ENCODE measurements around the gene ID4. TPM values are rescaled to one million over a fixed set of nuclear protein-coding genes. Genes with fewer than 3 reads are reported as not detected.
A peak's percentile ranks its signal among the peaks of the same experiment; 100 is the strongest.

ID4 gene
- total and polyA plus RNA-seq, 2 of the 4 experiments (the other 2 are of a cell fraction): 3.0 to 3.6 TPM

GRCh38 chr6:19802656-19803055, 34.5 kb upstream of the ID4 start:
- Histone ChIP-seq H2AFZ (replicated peaks; ENCODE audit: low read length, poor library complexity) (no peak overlapping the region), H3K23ac (ENCODE audit: low read depth, low read length) (no peak overlapping the region), H4K91ac (ENCODE audit: insufficient read depth, low read depth, low read length) (peak overlapping the region; percentile 66; the same call in 1 of the 2 replicates), H3K14ac (replicated peaks; ENCODE audit: low read depth, low read length) (peak overlapping the region; percentile 58; the same call in 1 of the 2 replicates), H3K18ac (ENCODE audit: low read depth, low read length) (no peak overlapping the region; the same call in 1 of the 2 replicates), H3K9ac (ENCODE audit: low read depth, low read length) (no peak overlapping the region), H3K4ac (ENCODE audit: low read depth, low read length) (peak overlapping the region; percentile 46; the same call in 1 of the 2 replicates), H3K4me1 (ENCODE audit: control insufficient read depth, insufficient read depth, low read length) (peaks cover 2% of the 10 kb centered on the region), H2BK15ac (ENCODE audit: low read depth, low read length) (peak overlapping the region; percentile 80; the same call in 1 of the 3 replicates), H3K9me3 (ENCODE audit: control insufficient read depth, insufficient read depth, low read length) (no peaks in the 10 kb centered on the region), H3K56ac (ENCODE audit: extremely low read depth, insufficient read depth, low read length) (no peak overlapping the region), H4K20me1 (ENCODE audit: insufficient read depth, low read length) (no peaks in the 10 kb centered on the region), H3K4me3 (ENCODE audit: insufficient read depth, low read depth, low read length) (no peak overlapping the region), H3K27me3 (ENCODE audit: control insufficient read depth, insufficient read depth, low read length) (no peaks in the 10 kb centered on the region), H4K8ac (ENCODE audit: low read depth in 2 of 2, low read length in 2 of 2) (0 out of 4 replicates have a peak overlapping the region, but pooled peaks of 1 of the 2 experiments have one; percentile 38), H2BK120ac (ENCODE audit: low read depth, low read length) (peak overlapping the region; percentile 73; the same call in 1 of the 2 replicates), H2AK5ac (ENCODE audit: low read depth, low read length) (0 out of 2 replicates have a peak overlapping the region, but pooled peaks have one; percentile 27), H2AK9ac (replicated peaks; ENCODE audit: low read depth, low read length, poor library complexity) (no peak overlapping the region), H2BK20ac (ENCODE audit: low read depth, low read length) (peak overlapping the region; percentile 27; the same call in 1 of the 2 replicates), H3K4me2 (ENCODE audit: low read depth, low read length) (no peak overlapping the region), H3K36me3 (ENCODE audit: control insufficient read depth, insufficient read depth, low read length) (no peaks in the 10 kb centered on the region), H3K27ac (ENCODE audit: insufficient read depth, low read length) (no peak overlapping the region), H2BK5ac (ENCODE audit: low read depth, low read length, poor library complexity, severe bottlenecking) (no peak overlapping the region), H4K5ac (ENCODE audit: low read depth, low read length) (no peak overlapping the region), H3K79me1 (ENCODE audit: low read depth in 1 of 2, low read length in 2 of 2) (peaks cover 2 to 5% of the 10 kb centered on the region in 2 experiments; a peak in 2 of 4 replicates), H3K9me1 (ENCODE audit: insufficient read depth, low read length) (no peaks in the 10 kb centered on the region)
- ChIA-PET CTCF (interaction anchor here (0.9 kb wide), 1 partner anchor 30 kb away, joined by 3 read pairs; no protein-coding TSS in a partner anchor), POLR2A (ENCODE audit: unreplicated experiment) (no interaction called here)
- in situ Hi-C loops (cut with MboI; ENCODE audit: low sequenced_read_pairs) (no loop called here), dilution Hi-C loops (cut with HindIII; ENCODE audit: low sequenced_read_pairs, unreplicated experiment) (no loop called here), intact Hi-C loops (cut with micrococcal nuclease) (loop anchor here (5.0 kb wide), 1 partner anchor 80 kb away; no protein-coding TSS in a partner anchor)
- no TSS peak for BruUV-seq (replicated peaks)
- TF ChIP-seq USF2 (IDR thresholded peaks at IDR 0.05; ENCODE audit: low read depth, low read length) (no peak), NFE2L2 (IDR thresholded peaks at IDR 0.05; ENCODE audit: low read depth, low read length) (no peak), BHLHE40 (IDR thresholded peaks at IDR 0.05; ENCODE audit: low read depth, low read length) (no peak), ELK1 (IDR thresholded peaks at IDR 0.05; ENCODE audit: borderline replicate concordance, low read depth, low read length) (no peak), POLR2A (IDR thresholded peaks at IDR 0.05; ENCODE audit: low read depth, low read length) (no peak), SMC3 (IDR thresholded peaks at IDR 0.05; ENCODE audit: low read depth, low read length) (no peak), MAFK (IDR thresholded peaks at IDR 0.05; ENCODE audit: low read depth, low read length) (no peak), CTCF (conservative IDR thresholded peaks at IDR 0.05; ENCODE audit: low read depth, low read length) (no peak), RFX5 (IDR thresholded peaks at IDR 0.05; ENCODE audit: low read depth, low read length) (no peak), CHD1 (IDR thresholded peaks at IDR 0.05; ENCODE audit: low read depth, low read length) (no peak), CEBPB (IDR thresholded peaks at IDR 0.05; ENCODE audit: low read depth, low read length) (no peak), MXI1 (IDR thresholded peaks at IDR 0.05; ENCODE audit: borderline replicate concordance, low read depth, low read length) (no peak), RAD21 (IDR thresholded peaks at IDR 0.05; ENCODE audit: low read length) (no peak), MAZ (IDR thresholded peaks at IDR 0.05; ENCODE audit: borderline replicate concordance, low read depth, low read length) (no peak), RCOR1 (IDR thresholded peaks at IDR 0.05; ENCODE audit: insufficient replicate concordance, low read length) (no peak), FOS (IDR thresholded peaks at IDR 0.05; ENCODE audit: low read depth, low read length) (no peak)
- DNase-seq (no peak), ATAC-seq (ENCODE audit: low read depth) (no peak)
- no CpG with 5 or more reads among the region's 6 CpGs for WGBS, 2 experiments (ENCODE audit: extremely low coverage in 2 of 2, insufficient read length in 1 of 2)
